ENCODE results near the gene CD81.

DNA sequence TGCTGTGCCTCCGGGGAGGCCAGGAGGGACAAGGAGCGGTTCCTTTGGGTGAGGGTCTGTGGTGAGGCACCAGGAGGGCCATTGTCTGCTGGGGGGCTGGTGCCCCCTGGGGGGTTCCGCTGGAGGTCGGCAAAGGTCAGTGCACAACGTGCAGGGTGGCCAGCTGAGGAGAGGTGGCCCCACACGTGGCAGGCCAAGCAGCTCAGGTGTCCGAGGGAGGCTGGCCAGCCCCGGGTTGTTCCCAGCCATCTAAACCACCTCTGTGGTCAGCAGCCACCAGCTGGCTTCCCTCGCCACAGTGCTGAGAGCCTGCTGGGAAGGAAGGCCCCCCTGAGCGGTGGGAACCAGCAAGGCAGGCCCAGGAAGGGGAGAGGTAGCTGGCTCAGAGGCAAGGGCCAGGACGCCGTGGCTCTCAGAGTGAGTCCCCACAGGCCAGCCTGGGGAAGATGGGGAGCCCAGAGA, 27.7 kb downstream of the CD81 start:
- TF ChIP-seq, protein P1, sequence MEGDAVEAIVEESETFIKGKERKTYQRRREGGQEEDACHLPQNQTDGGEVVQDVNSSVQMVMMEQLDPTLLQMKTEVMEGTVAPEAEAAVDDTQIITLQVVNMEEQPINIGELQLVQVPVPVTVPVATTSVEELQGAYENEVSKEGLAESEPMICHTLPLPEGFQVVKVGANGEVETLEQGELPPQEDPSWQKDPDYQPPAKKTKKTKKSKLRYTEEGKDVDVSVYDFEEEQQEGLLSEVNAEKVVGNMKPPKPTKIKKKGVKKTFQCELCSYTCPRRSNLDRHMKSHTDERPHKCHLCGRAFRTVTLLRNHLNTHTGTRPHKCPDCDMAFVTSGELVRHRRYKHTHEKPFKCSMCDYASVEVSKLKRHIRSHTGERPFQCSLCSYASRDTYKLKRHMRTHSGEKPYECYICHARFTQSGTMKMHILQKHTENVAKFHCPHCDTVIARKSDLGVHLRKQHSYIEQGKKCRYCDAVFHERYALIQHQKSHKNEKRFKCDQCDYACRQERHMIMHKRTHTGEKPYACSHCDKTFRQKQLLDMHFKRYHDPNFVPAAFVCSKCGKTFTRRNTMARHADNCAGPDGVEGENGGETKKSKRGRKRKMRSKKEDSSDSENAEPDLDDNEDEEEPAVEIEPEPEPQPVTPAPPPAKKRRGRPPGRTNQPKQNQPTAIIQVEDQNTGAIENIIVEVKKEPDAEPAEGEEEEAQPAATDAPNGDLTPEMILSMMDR (IDR thresholded peaks at IDR 0.05): no peak
- TF ChIP-seq POLR2A (IDR thresholded peaks at IDR 0.05): no peak
- TF ChIP-seq EP300 (IDR thresholded peaks at IDR 0.05): no peak

All from suprapubic skin (tissue), 3 donors.